Left colon (tissue), 2 donors: ENCODE results near the gene PTPRC. TPM values are rescaled to one million over a fixed set of nuclear protein-coding genes. Genes with fewer than 3 reads are reported as not detected.

ENCODE experiments used
- ATAC-seq: fragments of 200-7000 bp; cut with Tn5 transposase; one replicate; pipeline ENCODE4 v1.9.1; 2020; ENCODE audit warnings: mild to moderate bottlenecking, moderate library complexity
- DNase-seq, 2 donors: peaks; one replicate each; pipeline ENCODE4 v3.0.0-alpha.2; 2020
- intact Hi-C, 2 donors: fragments of 100-400 bp; cut with DNase I in 1 of 2; cut with micrococcal nuclease in 1 of 2; formaldehyde crosslinking; loops; one replicate each; pipeline versions ENCODE4 v1.11.2 to v1.14.0; 2022; cut with DNase I, micrococcal nuclease
- total RNA-seq, 2 donors: library from RNA; stranded (reverse); fragmentation: NEBNext Ultra II Directional; extraction: Animal tissue kit (Norgen Biotek cat#: 25700); gene quantifications; one replicate each; pipeline ENCODE4 v1.2.1, GENCODE V29; 2021
- donor health status: DM: no; HTN: no; CAD: no.
- donor health status: DM: yes; HTN: yes; CAD: no.

Gene PTPRC
- total RNA-seq, 2 donors from 2014 or later = 6.3 to 22.4 TPM

DNA sequence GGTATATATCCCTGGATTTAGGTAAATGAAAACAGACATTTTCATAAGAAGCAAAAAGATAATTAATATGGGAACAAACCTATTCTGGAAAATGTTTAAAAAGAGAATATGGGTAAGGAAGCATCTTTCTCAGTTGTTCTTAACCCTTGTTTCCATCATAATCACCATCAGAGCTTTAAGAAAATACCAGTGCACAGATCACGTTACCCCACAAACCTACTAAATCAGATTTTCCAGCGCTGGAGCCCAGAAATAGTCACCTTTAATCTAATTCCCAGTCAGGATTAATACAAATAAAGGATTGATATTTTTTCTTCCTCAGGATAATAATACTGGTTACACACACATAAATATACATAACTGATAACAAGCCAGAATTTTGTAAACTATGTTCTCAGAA, 44.6 kb downstream of the PTPRC start:
- intact Hi-C loops = no loop called here
- no peak for DNase-seq
- ATAC-seq = no peak

DNA sequence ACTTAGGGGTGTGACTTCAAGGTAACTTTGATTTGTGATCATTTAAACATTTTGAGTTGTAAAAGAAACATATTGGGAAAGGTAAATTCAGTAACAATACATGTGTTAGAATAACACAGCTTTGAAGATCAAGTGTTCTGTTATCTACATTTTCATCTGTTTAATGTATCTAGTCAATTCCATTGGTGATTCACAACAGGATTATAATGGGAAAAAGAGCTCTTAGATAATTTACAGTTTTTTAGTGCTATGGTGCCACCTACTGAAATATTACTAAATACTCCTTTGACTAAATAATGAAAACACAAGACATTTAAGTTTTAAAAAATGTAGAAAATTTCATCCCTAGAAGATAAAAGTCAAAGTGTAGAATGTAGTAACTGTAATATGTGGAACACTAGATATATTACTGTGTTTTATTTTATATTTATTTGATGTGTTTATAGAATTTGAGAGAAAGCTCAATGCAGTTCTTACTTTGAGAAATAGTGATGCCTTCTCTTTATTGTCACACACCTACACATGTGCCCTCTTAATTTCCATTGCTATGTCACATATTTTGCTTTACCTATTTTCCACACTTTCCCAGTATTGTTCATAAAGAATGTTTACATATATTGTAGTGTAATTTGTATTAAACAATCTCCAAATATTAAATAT, 47.4 kb downstream of the PTPRC start:
- DNase-seq (no peak), ATAC-seq (no peak)
- intact Hi-C loops = no loop called here

DNA sequence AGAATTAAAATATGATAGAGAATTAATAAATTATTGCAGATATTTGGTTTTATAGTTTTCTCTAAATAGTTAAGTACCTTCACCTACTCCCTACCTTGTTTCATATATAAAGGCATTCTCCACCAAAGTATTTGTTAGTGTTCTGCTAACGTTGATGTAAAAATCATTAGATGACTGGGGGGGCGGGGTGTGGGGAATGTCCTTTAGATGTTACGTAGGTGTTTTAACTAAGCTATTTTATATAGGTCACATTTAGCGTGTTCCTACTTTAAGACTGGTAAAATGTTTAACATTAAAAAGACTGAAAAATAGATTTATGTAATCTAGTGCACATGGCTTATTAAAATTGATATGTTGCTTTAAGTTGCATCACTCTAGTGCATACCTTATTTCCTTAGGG, 48.6 kb downstream of the PTPRC start:
- intact Hi-C loops = no loop called here
- no peak for DNase-seq
- ATAC-seq = no peak

DNA sequence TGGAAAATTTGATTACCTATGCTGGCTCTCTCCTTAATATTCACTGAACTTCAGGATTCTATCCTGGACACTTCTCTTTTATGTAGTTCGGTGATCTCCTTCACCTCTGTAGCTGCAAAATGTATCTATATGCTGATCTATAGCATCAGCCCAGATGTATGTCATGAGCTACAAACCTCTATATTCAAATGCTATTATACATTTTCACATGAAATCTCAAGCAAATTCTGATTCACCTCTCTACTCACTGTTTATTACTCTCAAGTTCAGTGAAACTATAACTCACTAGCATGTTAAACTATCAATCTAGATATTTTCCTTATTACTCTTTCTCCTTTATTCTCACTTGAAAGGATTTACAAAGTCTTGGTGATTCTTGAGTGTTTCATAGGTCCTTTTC, 52.2 kb downstream of the PTPRC start:
- intact Hi-C loops = no loop called here
- DNase-seq (no peak), ATAC-seq (no peak)

DNA sequence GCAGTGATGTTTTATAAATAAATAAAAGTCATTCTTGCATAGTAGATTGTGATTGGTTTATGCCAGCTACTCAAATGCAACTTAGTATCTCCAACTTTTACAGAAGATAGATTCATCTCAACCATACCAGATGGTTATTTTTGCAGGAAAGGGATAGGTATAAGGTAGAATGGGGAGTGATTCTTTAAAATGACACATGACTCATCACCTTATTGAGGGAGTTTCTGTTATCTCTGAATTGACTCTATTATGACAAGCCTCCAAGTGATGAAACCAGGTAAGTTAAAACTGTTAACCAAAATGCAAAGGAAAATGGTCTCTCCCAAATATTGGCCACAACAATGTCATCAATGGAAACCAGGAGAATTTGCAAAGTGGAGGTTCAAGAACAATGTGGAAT, 54.5 kb downstream of the PTPRC start:
- ATAC-seq = no peak
- DNase-seq = no peak
- intact Hi-C loops = no loop called here

DNA sequence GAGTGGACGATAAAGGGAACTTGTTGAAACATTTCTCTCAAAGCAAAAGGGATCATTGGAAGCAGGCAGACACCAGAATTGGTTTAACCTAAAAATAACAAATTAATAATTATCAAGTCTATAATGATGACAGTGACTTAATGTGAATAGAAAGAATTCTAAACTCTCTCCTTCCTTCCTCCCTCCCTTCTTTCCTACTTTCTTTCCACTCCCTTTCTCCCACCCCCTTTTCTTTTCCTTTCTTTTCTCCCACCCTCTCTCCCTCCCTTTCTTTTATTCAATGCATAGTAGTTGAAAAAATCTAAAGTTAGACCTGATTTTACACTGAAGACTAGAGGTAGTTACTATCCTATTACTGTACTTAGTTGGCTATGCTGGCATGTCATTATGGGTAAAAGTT, 55.7 kb downstream of the PTPRC start:
- no peak for ATAC-seq
- no peak for DNase-seq
- intact Hi-C loops = no loop called here

DNA sequence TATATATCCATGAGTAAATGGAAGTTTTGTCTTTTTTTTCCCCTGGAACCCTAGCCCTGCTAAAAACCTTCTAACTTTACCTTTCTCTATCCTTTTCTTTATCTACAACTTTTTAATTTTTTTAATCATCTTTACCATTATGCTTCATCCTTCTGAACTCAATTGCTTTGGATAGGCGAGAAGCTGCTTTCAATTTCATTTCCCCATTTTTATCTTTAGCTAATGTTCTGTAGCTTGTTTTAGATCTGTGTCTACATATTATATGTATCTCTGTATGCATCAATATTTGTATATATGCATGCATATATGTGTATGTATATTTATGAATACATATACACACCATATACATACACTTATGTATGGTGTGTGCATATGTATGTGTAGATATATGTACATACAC, 57.4 kb downstream of the PTPRC start:
- ATAC-seq (no peak), DNase-seq (no peak)
- intact Hi-C loops = no loop called here

DNA sequence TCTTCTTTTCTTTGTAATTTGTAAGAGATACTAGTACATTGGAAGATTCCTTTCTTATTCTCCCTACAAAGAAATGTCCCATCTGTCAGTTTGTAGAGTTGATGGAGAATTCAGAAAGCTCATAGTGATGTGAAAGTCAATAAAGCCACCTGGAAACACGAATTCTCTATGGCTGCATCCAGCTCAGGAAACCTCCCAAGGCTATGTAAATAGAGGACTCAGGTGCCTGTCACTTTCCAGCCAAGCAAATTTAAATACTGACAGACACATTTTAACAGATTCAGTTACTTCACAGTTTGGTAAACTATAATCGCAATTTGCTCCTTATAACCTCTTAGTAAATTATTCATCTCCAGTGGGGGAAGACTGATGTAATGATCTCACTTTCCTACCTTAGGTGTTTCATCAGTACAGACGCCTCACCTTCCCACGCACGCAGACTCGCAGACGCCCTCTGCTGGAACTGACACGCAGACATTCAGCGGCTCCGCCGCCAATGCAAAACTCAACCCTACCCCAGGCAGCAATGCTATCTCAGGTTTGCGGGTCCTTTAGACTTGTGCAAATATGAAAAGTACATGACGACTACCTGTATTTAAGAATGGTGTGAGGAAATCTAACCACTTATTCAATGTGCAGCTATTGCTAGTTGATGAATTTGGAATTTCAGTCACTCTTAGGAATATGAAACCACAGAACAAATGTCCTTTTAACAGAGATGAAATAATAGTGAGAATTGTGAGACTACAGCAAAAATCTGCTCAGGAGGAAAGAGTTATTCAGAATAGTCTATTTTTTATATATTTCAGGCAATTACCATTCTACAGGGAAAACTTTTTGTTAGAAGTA, 60.6 kb downstream of the PTPRC start:
- ATAC-seq (peak; percentile 85), DNase-seq (peak; percentile 25 to 62)
- intact Hi-C loops = no loop called here

DNA sequence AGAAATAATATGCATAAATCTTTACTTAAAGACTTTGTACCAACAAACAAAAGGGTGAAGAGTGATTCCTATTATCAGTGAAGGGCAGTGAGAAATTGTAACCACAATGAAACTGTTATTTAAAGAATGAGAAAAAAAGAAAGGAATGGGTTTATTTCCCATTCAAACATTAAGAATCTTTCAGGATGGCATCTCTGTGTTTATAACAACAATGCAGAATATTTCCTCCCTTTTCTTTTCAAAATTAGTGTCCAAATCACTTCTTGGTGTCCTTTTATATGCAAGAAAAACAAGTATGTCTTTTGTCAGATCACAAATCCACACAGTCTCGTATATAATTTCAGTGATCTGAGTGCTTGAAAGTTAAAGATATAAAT, 61.2 kb downstream of the PTPRC start:
- intact Hi-C loops = no loop called here
- DNase-seq (no peak), ATAC-seq (no peak)

DNA sequence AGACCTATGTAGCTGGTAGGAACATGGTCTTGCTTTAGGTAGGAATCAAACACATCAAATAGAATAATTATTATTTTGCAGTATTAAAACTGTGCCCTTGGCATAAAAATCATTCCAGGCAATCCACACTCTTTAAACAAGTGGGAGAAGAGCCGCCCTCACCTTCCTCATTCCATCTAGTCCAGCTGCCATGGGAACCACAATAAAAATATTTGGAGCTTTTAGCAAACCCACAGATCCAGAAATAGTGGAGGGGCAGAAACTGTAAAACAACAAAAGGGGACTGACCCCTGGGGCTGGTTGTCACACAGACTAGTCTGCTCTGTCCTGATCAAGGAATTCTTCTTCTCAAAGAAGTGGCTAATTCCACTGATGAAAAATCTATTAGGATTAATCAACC, 61.6 kb downstream of the PTPRC start:
- ATAC-seq = no peak
- intact Hi-C loops = no loop called here
- no peak for DNase-seq

DNA sequence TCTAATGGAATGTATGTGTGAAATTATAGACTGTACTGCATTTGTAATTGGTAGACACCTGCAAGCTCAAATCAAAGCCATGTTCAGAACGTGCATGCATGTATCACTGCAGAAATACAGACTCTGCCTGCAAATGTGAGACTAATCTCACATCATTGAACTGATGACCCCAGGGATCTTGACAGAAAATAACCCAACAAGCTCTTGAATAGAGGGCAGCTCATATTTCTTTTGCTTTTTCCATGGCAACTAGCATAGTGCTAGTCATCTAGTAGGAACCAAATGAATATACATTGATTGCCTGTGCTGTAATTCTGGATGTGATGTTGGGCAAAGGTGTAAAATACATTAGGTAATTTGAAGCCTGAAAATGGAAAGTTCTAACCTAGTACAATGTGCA, 62.4 kb downstream of the PTPRC start:
- ATAC-seq (no peak), DNase-seq (no peak)
- intact Hi-C loops = no loop called here

DNA sequence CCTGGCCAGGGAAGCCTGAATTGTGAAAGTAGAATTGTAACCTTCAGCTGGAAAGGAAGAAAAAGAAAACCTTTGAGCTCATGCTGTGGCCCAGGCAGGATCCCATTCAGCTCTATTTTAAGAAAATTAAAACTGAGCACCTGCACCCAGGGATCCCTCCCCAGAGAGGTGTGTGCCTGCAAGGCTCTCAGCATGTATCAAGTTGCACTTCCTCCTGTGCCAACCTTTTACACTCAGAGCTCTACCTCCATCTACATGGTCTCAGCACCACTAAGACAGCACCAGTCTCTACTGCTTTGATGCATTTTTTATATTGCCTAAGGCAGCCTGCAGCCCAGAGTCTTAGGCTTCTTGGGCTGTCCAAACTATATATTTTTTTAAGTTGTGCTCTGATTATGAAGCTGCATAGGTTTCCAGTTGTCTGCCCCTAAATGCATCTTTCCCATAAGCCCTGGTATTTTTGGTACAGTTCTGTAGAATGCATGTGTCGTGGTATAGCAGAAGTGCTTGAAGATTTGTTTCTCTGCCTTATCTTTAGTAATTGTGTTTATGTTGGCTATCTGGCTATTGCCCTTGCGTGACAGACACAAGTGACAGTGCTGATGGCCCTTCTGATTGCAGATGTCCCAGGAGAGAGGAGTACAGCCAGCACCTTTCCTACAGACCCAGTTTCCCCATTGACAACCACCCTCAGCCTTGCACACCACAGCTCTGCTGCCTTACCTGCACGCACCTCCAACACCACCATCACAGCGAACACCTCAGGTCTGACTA, 63.1 kb downstream of the PTPRC start:
- intact Hi-C loops = no loop called here
- DNase-seq (no peak), ATAC-seq (no peak)

DNA sequence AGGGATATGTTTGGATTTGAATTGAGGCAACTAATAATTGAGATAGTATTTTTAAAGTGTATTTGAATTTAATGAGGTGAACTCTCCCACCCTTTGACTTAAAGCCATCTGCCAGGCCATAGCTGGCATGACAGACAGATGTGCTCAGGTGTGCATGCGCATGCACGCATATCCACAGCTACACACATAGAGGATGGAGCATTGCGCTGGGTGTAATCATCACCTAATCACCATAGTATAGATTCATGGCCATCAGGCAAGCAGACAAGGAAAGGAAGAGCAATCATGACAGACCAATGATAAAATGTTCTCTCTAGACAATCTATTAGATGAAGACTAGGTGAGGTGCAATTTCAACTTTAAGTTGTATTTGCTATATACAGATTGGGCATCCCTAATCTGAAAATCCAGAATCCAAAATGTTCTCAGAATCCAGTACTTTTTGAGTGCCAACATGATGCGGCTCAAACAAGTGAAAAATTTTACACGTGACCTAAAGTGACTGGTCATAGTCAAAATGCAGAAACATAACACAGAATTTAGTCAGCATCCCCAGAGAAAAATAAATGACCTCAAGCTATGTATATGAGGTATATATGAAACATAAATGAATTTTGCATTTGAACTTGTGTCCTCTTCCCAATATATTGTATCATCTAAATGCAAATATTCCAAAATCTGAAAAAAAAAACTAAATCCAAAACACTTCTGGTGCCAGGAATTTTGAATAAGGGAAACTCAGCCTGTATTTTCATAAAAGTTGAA, 70.1 kb downstream of the PTPRC start:
- ATAC-seq = no peak
- no peak for DNase-seq
- intact Hi-C loops = no loop called here

DNA sequence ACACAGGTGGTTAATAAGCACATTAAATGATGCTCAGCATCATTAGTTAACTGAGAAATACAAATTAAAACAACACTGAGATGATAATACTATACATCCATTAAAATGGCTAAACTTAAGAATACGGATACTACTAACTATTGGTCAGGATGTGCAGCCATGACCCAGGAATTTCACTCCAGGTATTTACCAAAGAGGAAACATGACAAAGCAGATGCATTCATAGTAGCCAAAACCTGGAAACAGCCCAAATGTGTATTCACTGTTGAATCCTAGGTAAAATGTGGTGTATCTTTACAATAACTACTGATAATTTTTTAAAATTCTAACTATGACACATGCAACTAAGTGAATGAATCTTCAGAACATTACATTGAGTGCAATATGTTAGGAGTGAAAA, 73.0 kb downstream of the PTPRC start:
- intact Hi-C loops = no loop called here
- DNase-seq = no peak
- ATAC-seq = no peak

DNA sequence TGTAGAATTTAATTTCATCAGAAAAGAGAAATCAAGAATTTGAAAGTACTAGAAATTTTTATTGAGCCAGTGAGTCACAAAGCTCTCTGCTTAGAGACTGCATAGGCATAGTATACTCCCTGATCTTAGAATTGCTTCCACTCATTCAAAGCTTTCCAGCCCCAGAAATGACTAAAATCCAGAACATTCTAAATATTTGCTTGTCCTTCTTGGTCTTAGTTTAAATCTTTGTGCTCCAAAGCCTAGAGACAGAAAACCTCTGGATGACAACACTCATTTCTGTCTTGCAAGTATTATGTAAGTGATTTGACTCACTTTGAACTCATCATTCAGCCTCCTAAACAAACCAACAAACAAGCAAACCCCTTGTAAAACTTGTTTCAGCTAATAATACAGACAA, 74.2 kb downstream of the PTPRC start:
- ATAC-seq = no peak
- intact Hi-C loops = no loop called here

DNA sequence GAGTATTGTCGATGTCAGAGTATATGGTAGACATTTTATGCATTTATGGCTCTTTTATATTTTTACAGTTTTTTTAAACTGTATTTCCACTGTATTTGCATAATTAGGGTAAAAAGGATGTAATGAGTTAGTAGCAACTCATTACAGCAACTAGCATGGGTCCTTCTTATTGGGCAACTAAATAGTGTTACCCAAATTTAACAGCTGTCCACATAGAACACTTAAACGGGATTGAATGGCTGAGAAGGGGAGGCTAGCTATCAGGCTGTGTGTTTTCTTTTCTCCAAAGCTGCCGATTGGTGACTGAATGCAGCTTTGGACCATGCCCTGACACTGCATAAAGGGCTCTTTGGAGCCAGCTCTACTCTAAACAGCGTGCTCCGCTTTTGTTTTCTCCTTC, 75.4 kb downstream of the PTPRC start:
- intact Hi-C loops = no loop called here
- DNase-seq (no peak), ATAC-seq (no peak)

More for the DNA sequence above, 74.2 kb downstream of the PTPRC start:
- no peak for DNase-seq

DNA sequence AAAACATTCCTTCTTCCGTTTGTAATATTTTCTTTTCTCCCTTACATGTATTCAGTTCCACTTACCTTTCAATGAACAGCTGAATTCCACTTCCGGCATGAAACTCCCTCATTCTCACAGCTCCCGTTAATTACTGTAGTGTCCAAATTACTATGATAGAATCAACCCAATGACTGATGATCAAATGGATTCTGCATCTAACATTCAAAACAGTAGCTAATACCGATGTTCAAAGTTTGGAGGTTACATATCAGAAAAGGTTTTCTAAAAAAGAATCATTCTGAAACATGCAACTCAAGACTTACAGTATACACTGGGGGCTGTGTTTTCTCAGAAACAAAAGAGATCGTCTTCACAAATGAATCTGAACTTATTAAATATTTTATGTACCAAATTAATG, 77.2 kb downstream of the PTPRC start:
- intact Hi-C loops = no loop called here
- no peak for DNase-seq
- no peak for ATAC-seq

DNA sequence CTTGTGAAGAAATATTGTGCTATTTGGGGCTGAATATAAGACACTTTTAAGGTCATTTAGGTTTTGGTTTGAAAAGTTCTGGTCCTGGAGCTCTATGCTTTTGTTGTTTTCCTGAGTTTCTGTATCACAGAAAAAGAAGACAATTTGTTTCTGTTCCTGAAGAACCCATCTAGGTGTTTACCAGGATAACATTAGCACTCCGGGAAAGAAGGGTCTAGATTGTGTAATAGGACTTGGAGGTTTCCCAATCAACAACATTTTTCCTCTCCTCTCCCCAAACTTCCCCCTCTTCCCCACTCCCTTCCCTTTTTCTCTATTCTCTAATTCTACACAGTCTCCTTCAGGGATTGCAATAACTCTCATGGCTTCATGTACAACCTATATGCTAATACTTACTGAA, 78.7 kb downstream of the PTPRC start:
- intact Hi-C loops = no loop called here
- no peak for DNase-seq
- ATAC-seq = no peak

DNA sequence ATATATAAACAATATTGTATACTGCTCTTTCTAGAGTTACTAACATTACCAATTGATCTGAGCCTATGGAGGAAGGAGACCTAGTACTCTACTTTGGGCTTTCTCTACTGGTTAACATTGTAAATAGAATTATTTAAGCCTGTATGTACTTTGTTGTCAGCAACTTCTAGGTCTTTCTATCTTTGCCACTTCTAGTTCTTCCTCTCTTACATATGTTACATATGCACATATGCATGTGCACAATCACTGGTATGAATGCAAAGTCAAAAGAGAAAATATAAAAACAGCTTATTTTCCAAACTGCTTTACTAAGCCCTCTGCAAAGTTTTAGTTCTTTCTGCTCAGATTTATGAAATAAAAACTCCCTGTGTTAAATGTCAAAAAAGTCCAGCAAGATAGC, 84.3 kb downstream of the PTPRC start:
- intact Hi-C loops = no loop called here
- DNase-seq = no peak

More for the DNA sequence above, 84.3 kb downstream of the PTPRC start:
- no peak for ATAC-seq
